Epithelial cell of proximal tubule (primary cell): ENCODE measurements around the gene MDM2. TPM values are rescaled to one million over a fixed set of nuclear protein-coding genes. Genes with fewer than 3 reads are reported as not detected.

Experiments
- DNase-seq: peaks from one replicate; pipeline ENCODE4 v3.0.0-alpha.2; 2011; ENCODE audit warnings: low read depth
- H3K4me3 ChIP-seq: 2 replicates; pipeline ENCODE4 v1.5.1; 2011; ENCODE audit warnings: low read depth, mild to moderate bottlenecking, low read length
- CTCF ChIP-seq: conservative IDR thresholded peaks from 2 replicates; pipeline ENCODE4 v1.5.1; 2012; ENCODE audit warnings: low read depth, mild to moderate bottlenecking, low read length
- total RNA-seq: library from RNA; depleted of rRNA; stranded (reverse); fragments of >200 nt; gene quantifications from 2 replicates; pipeline ENCODE4 v1.2.3, GENCODE V29; 2015

The MDM2 gene
- total RNA-seq, 1 donor from 2014 or later, result 129 TPM

DNA sequence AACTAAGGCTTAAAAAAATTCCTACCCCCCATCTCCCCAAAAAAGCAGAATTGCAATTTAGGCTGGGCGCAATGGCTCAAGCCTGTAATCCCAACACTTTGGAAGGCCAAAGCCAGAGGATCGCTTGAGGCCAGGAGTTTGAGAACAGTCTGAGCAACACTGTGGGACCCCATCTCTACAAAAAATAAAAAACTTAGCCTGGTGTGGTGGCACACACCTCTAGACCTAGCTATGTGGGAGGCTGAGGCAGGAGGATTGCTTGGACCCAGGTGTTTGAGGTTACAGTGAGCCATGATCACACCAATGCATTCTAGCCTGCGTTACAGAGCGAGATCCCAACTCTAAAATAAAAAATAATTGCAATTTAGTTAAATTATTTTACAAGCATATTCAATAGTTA lies 70.9 kb downstream of the MDM2 start:
- no peak for DNase-seq
- no peak for TF ChIP-seq CTCF
- H3K4me3 ChIP-seq, result no peak overlapping the region

DNA sequence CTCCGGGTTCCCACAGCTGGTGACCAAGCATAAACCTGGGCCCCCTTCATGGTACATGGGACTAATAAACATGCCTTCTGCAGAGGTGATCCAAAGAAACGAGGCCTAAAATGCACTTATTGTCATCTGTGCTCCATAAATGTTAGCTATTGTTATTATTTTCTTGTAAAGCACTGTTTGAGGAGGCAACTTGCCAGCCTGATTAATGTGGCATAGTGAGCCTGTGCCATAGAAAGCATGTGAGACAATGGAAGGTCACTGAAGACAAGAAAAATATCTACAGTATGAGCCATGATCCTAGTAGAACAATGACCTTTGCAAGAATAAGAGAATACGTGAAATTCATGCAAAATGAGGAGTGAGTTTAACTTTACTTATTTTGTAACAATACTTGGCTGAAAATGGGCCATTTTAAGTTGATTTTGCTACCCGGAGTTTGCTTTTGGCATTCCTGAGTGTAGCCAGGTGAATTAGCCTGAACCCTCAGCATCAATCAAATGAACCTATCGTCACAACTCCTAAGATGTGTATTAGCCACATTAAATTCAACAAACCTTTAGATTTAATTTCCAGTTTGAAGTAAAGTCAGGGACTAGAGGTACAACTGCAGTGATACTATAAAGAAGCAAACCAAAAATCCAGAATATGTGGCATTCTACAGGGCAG lies 72.8 kb downstream of the MDM2 start:
- no peak for TF ChIP-seq CTCF
- DNase-seq, result no peak
- no peak overlapping the region for H3K4me3 ChIP-seq

DNA sequence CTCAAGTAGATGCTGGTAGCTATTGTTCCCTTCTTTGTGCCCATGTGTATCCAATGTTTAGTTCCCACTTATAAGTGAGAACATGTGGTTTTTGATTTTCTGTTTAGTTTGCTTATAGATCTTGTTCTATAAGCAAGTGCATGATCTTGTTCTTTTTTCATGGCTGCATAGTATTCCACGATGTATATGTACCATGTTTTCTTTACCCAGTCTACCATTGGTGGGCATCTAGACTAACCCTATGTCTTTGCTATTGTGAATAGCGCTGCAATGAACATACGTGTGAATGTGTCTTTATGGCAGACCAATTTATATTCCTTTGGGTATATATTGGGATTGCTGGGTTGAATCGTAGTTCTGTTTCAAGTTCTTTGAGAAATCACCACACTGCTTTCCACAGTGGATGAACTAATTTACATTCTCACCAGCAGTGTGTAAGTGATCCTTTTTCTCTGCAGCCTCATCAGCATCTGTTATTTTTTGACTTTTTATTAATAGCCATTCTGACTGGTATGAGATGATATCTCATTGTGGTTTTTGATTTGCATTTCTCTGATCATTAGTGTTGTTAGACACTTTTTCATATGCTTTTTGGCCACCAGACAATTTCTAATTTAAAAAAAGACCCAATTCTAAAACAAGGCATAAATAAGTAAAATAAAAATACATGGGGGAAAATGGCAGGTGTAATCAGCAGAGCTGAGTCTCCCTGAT lies 74.4 kb downstream of the MDM2 start:
- no peak for DNase-seq
- no peak overlapping the region for H3K4me3 ChIP-seq
- no peak for TF ChIP-seq CTCF

DNA sequence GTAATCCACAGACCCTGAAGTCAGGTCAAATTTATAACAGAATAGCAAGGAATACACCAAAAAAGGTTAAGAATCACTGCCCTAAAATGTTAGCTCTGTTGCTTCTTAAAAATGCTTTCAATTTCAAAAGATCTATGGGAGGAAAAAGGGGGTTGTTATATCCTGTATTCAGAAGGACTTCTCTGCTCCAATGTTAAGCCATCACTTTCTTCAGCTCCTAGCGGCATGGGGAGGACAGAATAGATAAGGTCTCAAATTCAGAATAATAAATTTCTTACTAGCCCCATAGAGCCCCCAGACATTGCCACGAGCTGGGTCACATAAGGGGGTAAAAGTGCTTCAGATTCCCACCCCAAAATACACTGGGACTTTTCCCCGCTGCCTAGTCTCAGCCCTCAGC lies 75.2 kb downstream of the MDM2 start:
- TF ChIP-seq CTCF, result no peak
- DNase-seq, result no peak
- H3K4me3 ChIP-seq, result no peak overlapping the region

- H3K4me3 ChIP-seq, result no peak overlapping the region
- no peak for TF ChIP-seq CTCF
- no peak for DNase-seq
Measured at GRCh38 chr12:68884251-68884650, 76.3 kb downstream of the MDM2 start.

- no peak for TF ChIP-seq CTCF
- no peak for DNase-seq
Measured at GRCh38 chr12:68885381-68885780, 77.4 kb downstream of the MDM2 start.

More at GRCh38 chr12:68885381-68885780, 77.4 kb downstream of the MDM2 start:
- H3K4me3 ChIP-seq, result no peak overlapping the region
